Nephron progenitor cell (in vitro differentiated cells): ENCODE results near the gene SLC15A3.

Source experiments
- DNase-seq: peaks from one replicate; pipeline ENCODE4 v3.0.0; 2021
- H3K27ac Mint-ChIP-seq: 2 replicates; pipeline ENCODE4 v1.8.0; 2021; ENCODE audit warnings: mild to moderate bottlenecking, moderate library complexity, mixed read lengths
- H3K27me3 Mint-ChIP-seq: 2 replicates; pipeline ENCODE4 v1.8.0; 2021; ENCODE audit warnings: mild to moderate bottlenecking, low read depth, mixed read lengths; ENCODE audit not compliant: poor library complexity
- H3K36me3 Mint-ChIP-seq: 2 replicates; pipeline ENCODE4 v1.8.0; 2021; ENCODE audit warnings: low read depth, mixed read lengths
- H3K4me1 Mint-ChIP-seq: 2 replicates; pipeline ENCODE4 v1.8.0; 2021; ENCODE audit warnings: mixed read lengths
- H3K4me3 Mint-ChIP-seq: 2 replicates; pipeline ENCODE4 v1.8.0; 2021; ENCODE audit warnings: mild to moderate bottlenecking, moderate library complexity, mixed read lengths
- H3K9me3 Mint-ChIP-seq: 2 replicates; pipeline ENCODE4 v1.8.0; 2021; ENCODE audit warnings: mild to moderate bottlenecking, moderate library complexity, mixed read lengths
- TF ChIP-seq, protein P1 (sequence below): fragments of 200-600 bp; sonication (generic); IDR thresholded peaks from 2 replicates; pipeline ENCODE4 v1.5.0; 2021; ENCODE audit warnings: antibody characterized with exemption

SLC15A3 gene

DNA sequence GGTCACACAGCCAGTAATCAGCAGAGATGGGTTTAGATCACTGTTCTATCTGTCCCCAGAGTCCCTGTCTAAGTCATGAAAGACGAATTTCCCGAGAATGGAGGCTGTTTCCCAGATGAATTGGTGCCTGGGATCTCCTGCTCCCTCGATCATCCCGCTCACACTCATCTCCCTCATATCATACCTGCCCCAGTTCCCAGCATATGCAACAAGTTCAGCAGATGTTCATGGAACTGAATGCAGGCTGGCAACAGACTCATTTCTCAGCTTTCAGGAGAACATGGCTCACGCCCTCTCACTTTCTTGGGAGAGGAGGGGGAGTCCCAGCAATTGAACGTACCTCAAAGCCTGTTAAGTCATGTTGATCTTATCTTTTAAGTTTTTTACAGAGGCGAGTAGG is 41.6 kb upstream of the SLC15A3 start:
- no peak overlapping the region for H3K4me3 Mint-ChIP-seq
- peaks cover 11% of the 10 kb centered on the region for H3K27me3 Mint-ChIP-seq

DNA sequence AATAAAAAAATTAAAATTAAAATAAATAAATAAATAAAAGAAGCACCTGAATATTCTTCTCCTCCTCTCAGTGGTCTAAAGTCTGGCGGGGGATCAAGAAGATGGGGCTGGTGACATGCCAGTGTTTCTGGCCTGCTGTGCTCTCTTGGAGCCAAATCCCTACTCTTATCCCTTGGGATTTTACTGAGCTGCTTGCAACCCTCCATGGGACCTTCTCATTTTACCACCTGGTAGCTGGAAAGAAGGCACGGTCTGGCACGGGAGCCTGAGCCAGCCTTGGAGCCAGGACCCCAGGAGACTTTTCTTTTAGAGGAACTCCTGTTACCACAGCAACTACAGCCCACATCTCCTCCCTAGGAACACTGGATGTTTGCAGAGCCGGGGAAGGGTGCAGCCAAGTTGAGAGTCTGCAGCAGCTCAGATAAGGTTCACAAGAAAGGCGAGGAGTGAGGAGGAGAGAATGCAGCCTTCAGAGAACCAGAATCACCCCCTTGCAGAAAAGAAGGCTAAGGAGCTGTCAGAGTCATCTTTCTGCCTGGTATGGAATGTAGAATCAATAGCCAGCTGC is 41.0 kb upstream of the SLC15A3 start:
- Mint-ChIP-seq H3K9me3 (no peaks in the 10 kb centered on the region), H3K4me1 (peaks cover 47% of the 10 kb centered on the region), H3K27ac (peak overlapping the region; percentile 12), H3K36me3 (no peaks in the 10 kb centered on the region), H3K4me3 (peak overlapping the region; percentile 46), H3K27me3 (peaks cover 11% of the 10 kb centered on the region)
- no peak for DNase-seq
- TF ChIP-seq, protein P1, sequence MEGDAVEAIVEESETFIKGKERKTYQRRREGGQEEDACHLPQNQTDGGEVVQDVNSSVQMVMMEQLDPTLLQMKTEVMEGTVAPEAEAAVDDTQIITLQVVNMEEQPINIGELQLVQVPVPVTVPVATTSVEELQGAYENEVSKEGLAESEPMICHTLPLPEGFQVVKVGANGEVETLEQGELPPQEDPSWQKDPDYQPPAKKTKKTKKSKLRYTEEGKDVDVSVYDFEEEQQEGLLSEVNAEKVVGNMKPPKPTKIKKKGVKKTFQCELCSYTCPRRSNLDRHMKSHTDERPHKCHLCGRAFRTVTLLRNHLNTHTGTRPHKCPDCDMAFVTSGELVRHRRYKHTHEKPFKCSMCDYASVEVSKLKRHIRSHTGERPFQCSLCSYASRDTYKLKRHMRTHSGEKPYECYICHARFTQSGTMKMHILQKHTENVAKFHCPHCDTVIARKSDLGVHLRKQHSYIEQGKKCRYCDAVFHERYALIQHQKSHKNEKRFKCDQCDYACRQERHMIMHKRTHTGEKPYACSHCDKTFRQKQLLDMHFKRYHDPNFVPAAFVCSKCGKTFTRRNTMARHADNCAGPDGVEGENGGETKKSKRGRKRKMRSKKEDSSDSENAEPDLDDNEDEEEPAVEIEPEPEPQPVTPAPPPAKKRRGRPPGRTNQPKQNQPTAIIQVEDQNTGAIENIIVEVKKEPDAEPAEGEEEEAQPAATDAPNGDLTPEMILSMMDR: no peak

More for the DNA sequence above, 41.6 kb upstream of the SLC15A3 start:
- Mint-ChIP-seq H3K4me1 (peaks cover 48% of the 10 kb centered on the region), H3K36me3 (no peaks in the 10 kb centered on the region), H3K27ac (peak overlapping the region; percentile 31), H3K9me3 (no peaks in the 10 kb centered on the region)
- DNase-seq: no peak
- TF ChIP-seq, protein P1: no peak

DNA sequence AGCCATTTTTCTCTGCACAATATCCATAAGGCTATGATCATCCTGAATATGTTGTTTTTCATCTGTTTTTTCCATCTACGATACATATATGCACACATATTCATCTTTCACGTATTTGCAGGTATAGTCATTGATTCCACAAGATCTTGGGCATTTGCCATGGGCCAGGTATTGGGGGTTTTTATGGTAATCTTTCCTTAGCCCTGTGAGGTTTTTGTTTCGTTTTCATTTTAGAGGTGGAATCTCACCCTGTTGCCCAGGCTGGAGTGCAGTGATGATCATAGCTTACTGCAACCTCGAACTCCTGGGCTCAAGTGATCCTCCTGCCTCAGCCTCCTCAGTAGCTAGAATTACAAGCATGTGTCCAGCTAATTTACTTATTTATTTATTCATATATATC is 39.5 kb upstream of the SLC15A3 start:
- peaks cover 11% of the 10 kb centered on the region for H3K27me3 Mint-ChIP-seq
- TF ChIP-seq, protein P1: no peak
- no peak overlapping the region for H3K4me3 Mint-ChIP-seq
- no peaks in the 10 kb centered on the region for H3K9me3 Mint-ChIP-seq
- H3K36me3 Mint-ChIP-seq: no peaks in the 10 kb centered on the region
- DNase-seq: no peak
- H3K27ac Mint-ChIP-seq: no peak overlapping the region
- H3K4me1 Mint-ChIP-seq: peaks cover 45% of the 10 kb centered on the region

GRCh38 chr11:60989093-60989650 is 37.2 kb upstream of the SLC15A3 start:
- Mint-ChIP-seq H3K4me1 (peaks cover 31% of the 10 kb centered on the region), H3K27me3 (peaks cover 11% of the 10 kb centered on the region), H3K9me3 (no peaks in the 10 kb centered on the region), H3K4me3 (no peak overlapping the region), H3K27ac (peak overlapping the region; percentile 51), H3K36me3 (no peaks in the 10 kb centered on the region)
- TF ChIP-seq, protein P1: no peak
- no peak for DNase-seq

DNA sequence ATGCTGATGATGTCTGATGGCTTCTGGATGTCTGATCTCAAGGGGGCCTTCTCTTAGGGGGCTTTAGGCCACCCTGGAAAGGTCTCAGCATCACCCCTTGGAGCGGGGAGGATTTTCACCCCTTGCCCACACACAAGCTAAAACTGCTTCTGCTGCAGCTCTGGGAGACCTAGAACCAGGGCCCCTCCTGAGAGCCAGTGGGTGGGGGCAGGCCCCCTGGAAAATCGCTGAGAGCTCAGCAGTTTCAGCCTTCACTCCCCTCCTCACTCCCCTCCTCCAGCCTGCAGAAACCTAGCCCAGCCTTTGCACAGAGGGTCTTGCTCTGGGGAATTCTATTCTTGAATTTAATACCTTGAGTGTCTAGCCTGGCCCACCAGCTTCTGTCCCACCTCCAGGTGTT is 36.7 kb upstream of the SLC15A3 start:
- Mint-ChIP-seq H3K36me3 (no peaks in the 10 kb centered on the region), H3K9me3 (no peaks in the 10 kb centered on the region), H3K27ac (no peak overlapping the region), H3K27me3 (peaks cover 11% of the 10 kb centered on the region), H3K4me1 (peaks cover 26% of the 10 kb centered on the region), H3K4me3 (no peak overlapping the region)
- no peak for DNase-seq
- TF ChIP-seq, protein P1: no peak

DNA sequence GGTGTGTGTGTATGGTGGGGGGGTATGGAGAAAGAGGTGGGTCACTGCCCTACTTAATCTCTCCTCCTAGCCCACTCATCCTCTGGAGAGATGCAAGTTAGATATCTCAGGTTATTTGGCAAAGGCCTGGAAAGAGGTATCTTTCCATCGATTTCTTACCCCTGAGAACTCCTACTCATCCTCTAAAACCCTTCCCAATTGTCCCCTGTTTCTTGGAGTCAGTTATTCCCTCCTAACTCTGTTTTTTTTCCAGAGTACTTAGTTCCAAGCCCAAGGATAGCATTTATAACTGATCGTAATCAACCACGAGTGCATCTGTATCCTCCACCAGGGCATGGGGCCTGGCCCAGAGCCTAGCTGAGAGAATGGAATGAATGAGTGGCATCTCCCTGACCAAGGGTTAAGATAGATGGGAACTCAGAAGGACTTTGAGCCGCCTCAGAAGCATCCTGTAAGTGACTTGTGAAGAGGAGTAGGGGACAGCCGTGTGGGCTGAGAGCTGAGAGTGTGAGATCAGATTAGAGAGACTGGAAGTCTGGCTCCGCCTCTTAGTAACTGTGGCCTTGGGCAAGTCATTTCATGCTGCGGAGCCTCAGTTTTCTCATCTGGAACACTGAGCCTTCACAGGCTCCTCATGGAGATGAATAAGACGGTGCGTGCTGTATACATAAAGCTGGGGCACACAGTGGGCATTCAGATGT is 35.8 kb upstream of the SLC15A3 start:
- Mint-ChIP-seq H3K4me3 (no peak overlapping the region), H3K27ac (no peak overlapping the region), H3K36me3 (no peaks in the 10 kb centered on the region), H3K9me3 (no peaks in the 10 kb centered on the region), H3K27me3 (peaks cover 14% of the 10 kb centered on the region), H3K4me1 (peaks cover 26% of the 10 kb centered on the region)
- DNase-seq: no peak
- TF ChIP-seq, protein P1: no peak
